Measurements from ENCODE around the gene MITD1.
A peak's percentile ranks its signal among the peaks of the same experiment; 100 is the strongest.
"Not testable (repeated sequence)": the region's sequence is repeated elsewhere in the genome, so short reads cannot be mapped to it uniquely, and the experiment has no call there.

Gene MITD1

GRCh38 chr2:99180755-99181623 is at the start of gene MITD1, which contains the start of gene MRPL30:
MITD1 (minus strand) TSS chr2:99181058; CDS start chr2:99180981, 77 bp downstream.
MRPL30 (plus strand) TSS chr2:99181184; CDS start chr2:99186204, 5,020 bp downstream.
- peak; percentile 88 for DNase-seq

- no peak for DNase-seq
These were observed 37.2 kb upstream of the MITD1 start for GRCh38 chr2:99217929-99218501.

- DNase-seq: no peak
These were observed 35.2 kb upstream of the MITD1 start for GRCh38 chr2:99216096-99216495.

GRCh38 chr2:99205491-99205890 is 24.6 kb upstream of the MITD1 start:
- DNase-seq: no peak

GRCh38 chr2:99201959-99202678 is 21.3 kb upstream of the MITD1 start:
- DNase-seq: no peak

GRCh38 chr2:99200076-99200800 is 19.4 kb upstream of the MITD1 start:
- DNase-seq: no peak

GRCh38 chr2:99198103-99198841 is 17.4 kb upstream of the MITD1 start:
- no peak for DNase-seq

GRCh38 chr2:99192364-99192763 is 11.5 kb upstream of the MITD1 start:
- DNase-seq: not testable (repeated sequence)

- no peak for DNase-seq
These were observed 9.7 kb upstream of the MITD1 start for GRCh38 chr2:99190548-99190947.

- DNase-seq: no peak
These were observed 7.5 kb upstream of the MITD1 start for GRCh38 chr2:99188357-99188756.

- peak; percentile 28 for DNase-seq
These were observed 6.2 kb upstream of the MITD1 start for GRCh38 chr2:99187011-99187410.

GRCh38 chr2:99184811-99185210 is 4.0 kb upstream of the MITD1 start:
- no peak for DNase-seq

- DNase-seq: no peak
These were observed 2.2 kb upstream of the MITD1 start for GRCh38 chr2:99183025-99183424.

GRCh38 chr2:99181624-99182000 is 754 bp upstream of the MITD1 start:
- DNase-seq: no peak

- no peak for DNase-seq
These were observed 9.3 kb downstream of the MITD1 start for GRCh38 chr2:99171377-99172140.

- no peak for DNase-seq
These were observed 11.3 kb downstream of the MITD1 start for GRCh38 chr2:99169534-99169933.

GRCh38 chr2:99166218-99166617 is 14.6 kb downstream of the MITD1 start:
- DNase-seq: no peak

- no peak for DNase-seq
These were observed 21.3 kb downstream of the MITD1 start for GRCh38 chr2:99159594-99159993.

GRCh38 chr2:99158599-99158998 is 22.3 kb downstream of the MITD1 start:
- no peak for DNase-seq

- DNase-seq: no peak
These were observed 24.0 kb downstream of the MITD1 start for GRCh38 chr2:99156891-99157290.

Data from NCI-H226 (cell line).